Stimulated activated CD4-positive, alpha-beta T cell treated with anti-CD3 and anti-CD28 coated beads, Interleukin-1b, Interleukin-23, amount 100 ng/mL, for 4 hours (primary cell): ENCODE measurements around the gene IPO8.
"Not testable (repeated sequence)": the region's sequence is repeated elsewhere in the genome, so short reads cannot be mapped to it uniquely, and the experiment has no call there.

ENCODE experiments used
- DNase-seq, 2 donors: peaks; one replicate each; pipeline ENCODE4 v3.0.0-alpha.2; 2020; ENCODE audit warnings: low read depth in 2 of 2

Gene IPO8

GRCh38 chr12:30687265-30687986 lies 8.2 kb downstream of the IPO8 start:
- no peak for DNase-seq

GRCh38 chr12:30679241-30679640 lies 16.4 kb downstream of the IPO8 start:
- no peak for DNase-seq

DNA sequence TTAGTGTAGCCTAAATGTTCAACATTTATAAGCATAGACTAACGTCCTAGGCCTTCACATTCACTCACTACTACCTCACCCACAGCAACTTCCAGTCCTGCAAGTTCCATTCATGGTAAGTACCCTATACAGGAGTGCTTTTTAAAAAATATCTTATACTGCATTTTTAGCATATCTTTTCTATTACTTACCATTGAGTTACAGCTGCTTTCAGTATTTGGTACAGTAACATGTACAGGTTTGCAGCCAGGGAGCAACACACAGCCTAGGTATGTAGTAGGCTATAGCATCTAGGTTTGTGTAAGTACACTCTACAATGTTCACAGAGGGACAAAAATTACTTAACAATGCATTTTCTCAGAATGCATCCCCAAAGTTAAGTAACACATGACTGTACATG lies 17.4 kb downstream of the IPO8 start:
- no peak for DNase-seq

- no peak for DNase-seq
These were observed 34.5 kb downstream of the IPO8 start for GRCh38 chr12:30661210-30661609.

DNA sequence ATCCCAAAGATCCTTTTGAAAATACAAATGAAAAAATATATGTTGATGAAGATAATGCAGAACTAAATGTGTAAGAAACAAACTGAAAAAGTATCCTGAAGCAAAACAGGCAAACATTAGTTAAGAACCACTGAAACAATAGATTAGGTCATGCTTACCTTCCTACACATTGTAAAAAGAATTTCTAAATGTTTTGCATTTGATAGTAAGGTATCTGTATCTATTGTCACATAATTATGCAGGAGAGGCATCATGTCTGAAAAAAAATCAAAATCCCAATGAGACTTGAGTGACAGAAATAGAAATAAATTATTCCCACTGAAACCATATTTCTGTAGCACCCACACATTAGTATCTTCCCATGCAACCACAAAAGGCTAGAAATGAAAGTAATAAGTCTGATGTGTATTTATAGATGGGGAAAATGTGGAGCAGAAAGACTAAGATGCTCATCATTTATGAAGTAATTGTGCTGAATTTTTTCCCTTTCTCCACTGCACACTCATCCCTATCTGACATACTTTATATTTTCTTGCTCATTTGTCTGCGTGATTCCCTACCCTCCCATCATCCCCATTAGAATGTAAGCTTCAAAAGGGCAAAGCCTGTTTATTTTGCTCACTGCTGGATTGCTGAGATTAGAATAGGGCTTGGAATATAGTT lies 43.5 kb downstream of the IPO8 start:
- no peak for DNase-seq

GRCh38 chr12:30646821-30647220 lies 48.8 kb downstream of the IPO8 start:
- no peak for DNase-seq

- no peak for DNase-seq
These were observed 52.3 kb downstream of the IPO8 start for GRCh38 chr12:30643366-30643765.

DNA sequence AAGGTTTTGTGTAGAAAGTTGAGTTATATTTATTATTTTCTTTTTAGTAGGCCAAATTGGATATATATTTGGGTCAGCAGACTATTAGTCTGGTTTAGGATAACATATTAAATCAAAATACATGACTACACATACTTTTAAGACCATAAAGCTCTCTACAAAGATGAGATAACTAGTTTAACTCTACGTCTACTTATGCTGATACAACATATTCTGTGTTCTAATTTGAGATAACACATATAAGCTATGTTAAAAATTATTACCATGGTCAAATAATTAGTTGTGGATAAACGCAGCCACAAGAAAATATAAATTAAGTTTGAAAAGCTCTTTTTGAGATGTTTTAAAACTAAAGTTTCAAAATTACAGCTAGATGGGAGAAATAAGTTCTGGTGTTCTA lies 55.3 kb downstream of the IPO8 start:
- no peak for DNase-seq

GRCh38 chr12:30635385-30635784 lies 60.3 kb downstream of the IPO8 start:
- no peak for DNase-seq

- no peak for DNase-seq
These were observed 63.9 kb downstream of the IPO8 start for GRCh38 chr12:30631740-30632139.

- DNase-seq: no peak
These were observed 64.7 kb downstream of the IPO8 start for GRCh38 chr12:30630979-30631285.

- DNase-seq: no peak
These were observed 65.3 kb downstream of the IPO8 start for GRCh38 chr12:30630076-30630978.

GRCh38 chr12:30626847-30627246 lies 68.8 kb downstream of the IPO8 start:
- DNase-seq: no peak

DNA sequence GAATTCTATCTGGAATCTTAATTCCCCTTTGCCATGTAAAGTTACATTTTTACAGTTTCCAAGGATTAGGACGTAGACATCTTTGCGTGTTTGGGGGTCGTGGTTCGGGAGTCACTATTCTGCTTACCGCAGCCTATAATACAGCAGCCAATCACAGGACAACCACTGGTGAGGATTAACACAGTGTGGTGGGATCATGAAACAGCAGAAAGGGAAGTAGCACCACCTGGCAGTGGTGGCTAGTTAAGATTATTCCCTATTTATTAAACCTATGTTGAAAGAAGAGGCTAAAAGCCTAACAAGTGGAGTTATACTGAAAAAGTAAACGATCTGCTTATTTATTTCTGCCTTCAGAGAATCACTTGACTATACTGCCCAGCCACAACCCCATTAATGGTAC lies 71.7 kb downstream of the IPO8 start:
- DNase-seq: no peak

GRCh38 chr12:30622509-30622908 lies 73.2 kb downstream of the IPO8 start:
- no peak for DNase-seq

DNA sequence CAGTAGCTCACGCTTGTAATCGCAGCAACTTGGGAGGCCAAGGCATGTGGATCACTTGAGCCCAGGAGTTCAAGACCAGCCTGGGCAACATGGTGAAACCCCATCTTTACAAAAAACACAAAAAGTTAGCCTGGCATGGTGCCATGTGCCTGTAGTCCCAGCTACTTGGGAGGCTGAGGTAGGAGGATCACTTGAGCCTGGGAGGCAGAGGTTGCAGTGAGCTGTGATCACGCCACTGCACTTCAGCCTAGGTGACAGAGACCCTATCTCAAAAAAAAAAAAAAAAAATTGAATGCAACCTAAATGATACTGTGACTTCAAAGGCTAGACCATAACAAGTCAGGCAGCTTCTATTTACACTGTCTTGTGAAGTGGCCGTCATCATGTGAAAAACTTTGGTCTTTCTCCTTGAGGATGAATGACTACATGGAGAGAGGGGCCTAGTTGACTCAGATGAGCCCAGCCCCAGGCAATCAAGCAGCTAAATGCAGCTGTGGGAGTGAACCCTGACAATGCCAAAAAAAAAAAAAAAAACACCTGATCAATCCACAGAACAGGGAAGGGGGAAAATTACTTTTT lies 73.9 kb downstream of the IPO8 start:
- not testable (repeated sequence) for DNase-seq

GRCh38 chr12:30617346-30618016 lies 78.2 kb downstream of the IPO8 start:
- DNase-seq: no peak

DNA sequence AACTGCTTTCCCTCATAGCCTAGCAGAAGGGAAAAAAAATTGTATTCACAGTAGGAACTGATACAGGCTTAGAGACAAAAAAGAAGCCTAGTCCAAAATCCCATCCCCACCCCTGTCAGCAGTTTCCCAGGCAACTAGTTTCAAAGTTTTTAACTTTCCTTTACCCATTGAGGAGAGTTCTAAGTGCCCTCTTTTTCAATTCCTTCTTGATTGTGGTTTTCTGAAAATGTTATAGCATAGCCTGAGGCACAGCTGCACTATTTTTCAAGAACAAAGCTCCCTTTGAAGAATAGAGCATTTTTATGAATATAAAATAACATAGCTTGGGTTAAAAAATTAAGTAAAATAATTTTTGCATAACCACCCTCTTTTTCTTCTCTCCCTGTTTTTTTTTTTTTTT lies 81.6 kb downstream of the IPO8 start:
- DNase-seq: no peak

DNA sequence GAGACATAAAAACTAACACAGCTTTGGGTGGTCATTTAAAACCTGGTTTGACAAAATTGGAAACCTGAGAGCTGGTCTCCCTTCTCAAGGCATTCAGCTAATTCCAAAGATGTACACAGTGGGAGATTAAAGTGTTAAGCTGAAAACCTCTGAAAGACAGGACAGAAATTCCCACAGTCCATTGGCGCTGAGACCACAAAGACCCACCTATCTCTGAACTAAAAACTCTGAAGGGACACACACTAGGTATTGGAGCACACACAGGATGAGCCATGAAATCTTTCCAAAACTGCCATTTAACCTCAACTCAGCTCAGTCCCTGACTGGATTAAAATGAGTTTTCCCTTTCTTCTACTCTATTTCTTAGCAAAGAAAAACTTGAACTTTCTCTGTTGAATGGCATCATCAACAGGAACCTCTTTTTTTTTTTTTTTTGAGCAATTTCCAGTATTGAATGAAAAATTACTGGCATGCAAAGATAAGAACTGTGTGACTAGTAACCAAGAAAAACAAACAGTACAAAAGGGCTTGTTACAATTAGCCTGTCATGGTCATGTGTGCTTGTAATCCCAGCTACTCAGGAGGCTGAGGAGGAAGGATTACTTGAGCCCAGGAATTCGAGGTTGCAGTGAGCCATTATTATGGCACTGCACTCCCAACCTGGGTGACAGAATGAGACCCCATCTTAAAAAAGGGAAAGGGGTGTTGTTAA lies 82.4 kb downstream of the IPO8 start:
- DNase-seq: no peak

GRCh38 chr12:30610718-30611117 lies 85.0 kb downstream of the IPO8 start:
- DNase-seq: no peak

DNA sequence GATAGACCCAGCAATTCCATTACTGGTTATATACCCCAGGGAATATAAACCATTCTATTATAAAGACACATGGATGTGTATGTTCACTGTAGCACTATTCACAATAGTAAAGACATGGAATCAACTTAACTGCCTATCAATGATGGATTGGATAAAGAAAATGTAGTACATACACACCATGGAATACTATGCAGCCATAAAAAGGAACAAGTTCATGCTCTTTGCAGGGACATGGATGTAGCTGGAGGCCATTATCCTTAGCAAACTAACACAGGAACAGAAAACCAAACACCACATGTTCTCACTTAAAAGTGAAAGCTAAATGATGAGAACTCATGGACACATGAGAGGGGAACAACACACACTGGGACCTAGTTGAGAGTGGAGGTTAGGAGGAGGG lies 85.8 kb downstream of the IPO8 start:
- DNase-seq: not testable (repeated sequence)
